Peyer's patch (tissue), 4 donors: ENCODE results near the gene MACROD2.

Source experiments
- CTCF ChIP-seq, 6 experiments: fragments of 450-650 bp in 4 of 6; fragments of 200-600 bp in 2 of 6; sonication (generic) in 1 of 6; IDR thresholded peaks; one replicate each; pipeline ENCODE4 v1.5.1; 2017 to 2019; ENCODE audit warnings: antibody characterized with exemption in 6 of 6, mild to moderate bottlenecking in 3 of 6, moderate library complexity in 1 of 6
- POLR2A ChIP-seq, 2 donors: fragments of 450-650 bp; IDR thresholded peaks; one replicate each; pipeline ENCODE4 v1.5.1; 2017; ENCODE audit warnings: antibody characterized with exemption in 2 of 2, mild to moderate bottlenecking in 2 of 2, moderate library complexity in 2 of 2

GRCh38 chr20:13953227-13953626, 42.1 kb upstream of the MACROD2 start:
- TF ChIP-seq CTCF (IDR thresholded peaks at IDR 0.05) (no peak), POLR2A (IDR thresholded peaks at IDR 0.05) (no peak)
